ENCODE data around the gene GSE1.

The GSE1 gene

DNA sequence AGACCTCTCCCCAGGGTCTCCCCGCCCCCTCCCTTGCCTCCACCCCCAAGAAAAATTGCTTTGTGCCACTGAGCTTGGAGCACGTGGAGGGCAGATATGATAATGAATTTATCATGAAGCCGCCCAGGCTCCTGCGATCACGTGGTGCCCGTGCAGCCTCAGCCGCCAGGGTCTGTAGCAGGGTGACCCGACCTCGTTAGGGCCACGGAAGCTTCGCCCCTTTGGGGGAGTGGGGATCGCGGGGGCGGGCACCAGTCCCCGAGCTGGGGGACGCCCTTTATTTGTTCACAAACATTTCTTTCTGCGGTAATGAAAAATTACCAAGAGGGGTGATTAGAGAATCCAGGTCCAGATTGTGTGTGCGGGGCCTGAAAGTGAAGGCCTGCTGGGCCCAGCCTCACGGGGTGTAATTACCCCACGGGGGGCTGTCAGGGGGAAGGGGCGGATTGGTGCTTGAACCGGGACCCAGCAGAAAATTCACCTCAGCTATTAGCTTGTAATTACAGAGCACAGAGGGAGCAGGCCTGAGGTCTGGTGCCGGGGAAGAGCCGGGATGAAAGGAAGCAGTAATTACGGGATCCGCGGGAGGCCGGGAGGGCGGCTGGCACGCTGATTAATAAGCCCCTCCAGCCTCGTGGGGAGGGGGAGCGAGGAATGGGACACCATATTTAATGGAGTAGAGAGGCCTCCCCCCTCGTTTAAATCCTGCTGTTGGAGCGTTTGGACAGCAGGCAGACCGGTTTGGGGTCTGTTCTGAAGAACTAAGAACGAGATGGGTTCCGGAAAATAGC lies 13.3 kb downstream of the GSE1 start:
- H3K4me1 ChIP-seq (ENCODE audit: control insufficient read depth, insufficient read depth, low read length, poor library complexity, severe bottlenecking): no peaks in the 10 kb centered on the region

DNA sequence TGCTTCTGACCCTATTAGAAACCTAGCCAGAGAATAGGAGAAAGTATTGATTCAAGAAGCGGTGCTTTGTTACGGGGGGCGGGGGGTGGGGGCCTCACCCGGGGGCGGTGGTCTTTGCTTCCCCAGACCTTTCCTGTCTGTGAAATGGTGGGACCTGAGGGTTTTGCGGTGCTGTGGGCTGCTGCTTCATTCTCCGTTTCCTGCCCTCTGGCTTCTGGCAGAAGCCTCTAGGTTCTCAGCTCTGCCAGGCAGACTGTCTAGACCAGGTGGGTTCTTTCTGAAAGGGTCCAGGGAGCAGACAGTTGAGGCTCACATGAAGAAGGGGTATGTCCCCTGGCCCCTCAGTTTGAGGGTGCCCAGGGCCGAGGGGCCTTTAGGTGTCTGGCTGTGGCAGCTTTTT lies 14.0 kb downstream of the GSE1 start:
- H3K36me3 ChIP-seq (ENCODE audit: control insufficient read depth, insufficient read depth, low read length): no peaks in the 10 kb centered on the region
- no peaks in the 10 kb centered on the region for H3K27me3 ChIP-seq (replicated peaks; ENCODE audit: control insufficient read depth, insufficient read depth, low read length, poor library complexity, severe bottlenecking)
- no peak overlapping the region for H3K27ac ChIP-seq (ENCODE audit: insufficient read depth, low read length, poor library complexity, severe bottlenecking)
- DNase-seq: no peak
- H3K4me3 ChIP-seq (ENCODE audit: insufficient read depth, low read depth, low read length, poor library complexity, severe bottlenecking): no peak overlapping the region
- no peaks in the 10 kb centered on the region for H3K4me1 ChIP-seq (ENCODE audit: control insufficient read depth, insufficient read depth, low read length, poor library complexity, severe bottlenecking)
- H3K9me3 ChIP-seq (ENCODE audit: control insufficient read depth, low read length): peaks cover 6% of the 10 kb centered on the region

More for the DNA sequence above, 13.3 kb downstream of the GSE1 start:
- Histone ChIP-seq H3K9me3 (ENCODE audit: control insufficient read depth, low read length) (peaks cover 6% of the 10 kb centered on the region), H3K36me3 (ENCODE audit: control insufficient read depth, insufficient read depth, low read length) (no peaks in the 10 kb centered on the region), H3K27me3 (replicated peaks; ENCODE audit: control insufficient read depth, insufficient read depth, low read length, poor library complexity, severe bottlenecking) (no peaks in the 10 kb centered on the region), H3K4me3 (ENCODE audit: insufficient read depth, low read depth, low read length, poor library complexity, severe bottlenecking) (no peak overlapping the region), H3K27ac (ENCODE audit: insufficient read depth, low read length, poor library complexity, severe bottlenecking) (no peak overlapping the region)
- no peak for DNase-seq

DNA sequence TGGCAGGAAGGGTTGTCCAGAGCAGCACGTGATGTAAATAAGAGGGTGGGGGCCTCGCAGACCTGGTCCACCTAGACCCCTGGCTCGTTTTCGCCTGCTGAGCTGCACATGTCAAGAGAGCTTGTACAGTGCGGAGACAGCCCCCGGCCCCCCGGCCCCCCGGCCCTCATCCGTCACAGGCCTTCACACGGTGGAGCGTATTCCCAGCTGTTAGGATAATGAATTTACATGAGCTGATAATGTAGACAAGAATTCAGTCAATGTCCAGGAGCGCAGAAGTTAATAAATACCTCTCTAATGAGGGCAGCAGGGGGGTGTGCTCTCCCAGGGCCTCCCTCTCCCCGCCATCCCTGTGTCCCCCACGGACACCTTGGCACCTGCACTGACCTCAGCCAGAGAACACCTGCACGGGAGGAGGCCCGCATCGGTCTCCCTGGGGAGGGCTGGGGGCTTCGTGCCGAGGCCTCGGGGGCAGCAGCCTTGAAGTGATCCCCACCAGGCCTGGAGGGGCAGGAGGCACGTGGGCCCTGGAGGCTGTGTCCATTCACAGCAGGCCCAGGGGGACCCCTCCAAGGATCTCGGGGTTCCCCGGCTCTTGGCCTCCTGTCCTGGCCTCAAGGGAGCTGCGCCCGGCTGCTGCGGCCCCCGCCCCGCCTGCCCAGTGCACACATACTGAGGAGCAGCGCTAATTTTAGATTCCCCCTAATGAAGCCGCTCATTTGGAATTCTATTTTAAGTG lies 14.6 kb downstream of the GSE1 start:
- Histone ChIP-seq H3K4me1 (ENCODE audit: control insufficient read depth, insufficient read depth, low read length, poor library complexity, severe bottlenecking) (no peaks in the 10 kb centered on the region), H3K27ac (ENCODE audit: insufficient read depth, low read length, poor library complexity, severe bottlenecking) (no peak overlapping the region), H3K27me3 (replicated peaks; ENCODE audit: control insufficient read depth, insufficient read depth, low read length, poor library complexity, severe bottlenecking) (no peaks in the 10 kb centered on the region), H3K4me3 (ENCODE audit: insufficient read depth, low read depth, low read length, poor library complexity, severe bottlenecking) (no peak overlapping the region), H3K9me3 (ENCODE audit: control insufficient read depth, low read length) (peaks cover 6% of the 10 kb centered on the region), H3K36me3 (ENCODE audit: control insufficient read depth, insufficient read depth, low read length) (no peaks in the 10 kb centered on the region)
- DNase-seq: no peak

DNA sequence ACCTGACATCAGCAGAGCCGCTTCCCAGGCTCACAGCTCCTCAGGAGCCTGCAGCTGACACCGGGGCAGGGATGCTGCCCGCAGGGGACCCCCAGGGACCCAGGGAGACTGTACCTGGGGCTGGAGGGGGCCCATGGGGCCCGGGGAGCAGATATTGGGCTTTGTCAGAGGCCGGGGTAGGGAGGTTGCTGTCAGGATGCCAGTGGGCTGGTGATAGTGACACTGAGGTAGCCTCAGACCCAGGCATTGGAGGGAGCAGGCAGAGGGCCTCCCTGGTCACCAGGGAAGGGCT lies 15.1 kb downstream of the GSE1 start:
- H3K27ac ChIP-seq (ENCODE audit: insufficient read depth, low read length, poor library complexity, severe bottlenecking): no peak overlapping the region

DNA sequence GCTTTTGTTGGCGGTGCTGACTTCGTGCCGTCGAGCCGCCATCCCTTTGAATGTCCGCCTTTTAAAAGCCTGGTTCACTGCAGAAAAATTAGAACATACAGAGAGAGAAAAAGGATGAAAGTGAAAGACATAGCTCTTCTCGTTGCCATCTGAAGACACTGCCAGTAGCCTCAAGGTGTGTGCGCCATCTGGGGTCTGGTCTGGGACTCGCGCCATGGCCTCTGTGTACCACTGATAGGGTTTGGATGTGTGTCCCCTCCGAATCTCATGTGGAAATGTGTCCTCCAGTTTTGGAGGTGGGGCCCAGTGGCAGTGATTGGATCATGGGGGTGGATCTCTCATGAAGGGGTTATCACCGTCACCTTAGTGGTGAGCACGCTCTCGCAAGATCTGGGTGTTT lies 15.5 kb downstream of the GSE1 start:
- Histone ChIP-seq H3K27ac (ENCODE audit: insufficient read depth, low read length, poor library complexity, severe bottlenecking) (no peak overlapping the region), H3K27me3 (replicated peaks; ENCODE audit: control insufficient read depth, insufficient read depth, low read length, poor library complexity, severe bottlenecking) (no peaks in the 10 kb centered on the region), H3K4me1 (ENCODE audit: control insufficient read depth, insufficient read depth, low read length, poor library complexity, severe bottlenecking) (no peaks in the 10 kb centered on the region)

More for the DNA sequence above, 15.1 kb downstream of the GSE1 start:
- H3K4me3 ChIP-seq (ENCODE audit: insufficient read depth, low read depth, low read length, poor library complexity, severe bottlenecking): no peak overlapping the region
- H3K27me3 ChIP-seq (replicated peaks; ENCODE audit: control insufficient read depth, insufficient read depth, low read length, poor library complexity, severe bottlenecking): no peaks in the 10 kb centered on the region
- H3K36me3 ChIP-seq (ENCODE audit: control insufficient read depth, insufficient read depth, low read length): no peaks in the 10 kb centered on the region
- no peaks in the 10 kb centered on the region for H3K4me1 ChIP-seq (ENCODE audit: control insufficient read depth, insufficient read depth, low read length, poor library complexity, severe bottlenecking)
- DNase-seq: no peak
- H3K9me3 ChIP-seq (ENCODE audit: control insufficient read depth, low read length): peaks cover 6% of the 10 kb centered on the region

DNA sequence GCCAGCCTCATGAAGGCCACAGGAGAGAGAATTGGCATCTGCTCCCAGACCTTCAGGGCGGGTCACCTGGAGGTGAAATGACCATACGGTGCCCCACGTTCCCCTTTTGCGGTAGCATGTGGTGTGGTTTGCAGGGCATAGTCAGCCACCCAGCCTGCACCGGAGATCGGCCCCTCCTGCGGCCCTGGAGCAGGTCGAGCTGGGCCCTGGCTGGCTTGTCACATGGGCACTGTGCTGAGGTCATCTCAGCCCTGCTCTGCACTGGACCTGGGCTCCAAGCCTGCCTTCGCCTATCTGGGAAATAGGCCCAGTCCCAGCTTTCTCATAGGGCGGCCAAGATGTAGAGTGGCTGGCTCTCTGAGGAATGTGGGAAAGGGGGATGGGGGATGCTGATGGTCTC lies 16.2 kb downstream of the GSE1 start:
- Histone ChIP-seq H3K27ac (ENCODE audit: insufficient read depth, low read length, poor library complexity, severe bottlenecking) (no peak overlapping the region), H3K9me3 (ENCODE audit: control insufficient read depth, low read length) (peaks cover 6% of the 10 kb centered on the region), H3K36me3 (ENCODE audit: control insufficient read depth, insufficient read depth, low read length) (no peaks in the 10 kb centered on the region), H3K4me3 (ENCODE audit: insufficient read depth, low read depth, low read length, poor library complexity, severe bottlenecking) (no peak overlapping the region), H3K27me3 (replicated peaks; ENCODE audit: control insufficient read depth, insufficient read depth, low read length, poor library complexity, severe bottlenecking) (no peaks in the 10 kb centered on the region), H3K4me1 (ENCODE audit: control insufficient read depth, insufficient read depth, low read length, poor library complexity, severe bottlenecking) (no peaks in the 10 kb centered on the region)
- DNase-seq: no peak

More for the DNA sequence above, 15.5 kb downstream of the GSE1 start:
- no peak for DNase-seq
- no peak overlapping the region for H3K4me3 ChIP-seq (ENCODE audit: insufficient read depth, low read depth, low read length, poor library complexity, severe bottlenecking)
- no peaks in the 10 kb centered on the region for H3K36me3 ChIP-seq (ENCODE audit: control insufficient read depth, insufficient read depth, low read length)
- peaks cover 6% of the 10 kb centered on the region for H3K9me3 ChIP-seq (ENCODE audit: control insufficient read depth, low read length)

DNA sequence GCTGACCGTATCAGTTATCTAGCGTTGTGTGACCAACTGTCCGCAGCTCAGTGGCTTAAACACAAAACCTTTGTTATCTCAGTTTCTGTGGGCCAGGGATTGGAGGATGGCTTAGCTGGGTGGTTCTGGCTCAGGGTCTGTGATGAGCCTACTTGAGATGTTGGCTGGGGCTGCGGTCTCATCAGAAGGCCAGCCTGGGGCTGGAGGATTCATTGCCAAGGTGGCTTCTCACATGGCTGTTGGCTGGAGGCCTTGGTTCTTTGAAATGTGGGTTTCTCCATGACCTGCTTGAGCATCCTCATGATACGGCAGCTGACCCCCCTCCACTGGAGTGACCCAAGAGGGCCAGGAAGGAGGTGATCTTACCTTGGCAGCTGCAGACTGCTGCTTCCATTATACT lies 16.7 kb downstream of the GSE1 start:
- Histone ChIP-seq H3K4me3 (ENCODE audit: insufficient read depth, low read depth, low read length, poor library complexity, severe bottlenecking) (no peak overlapping the region), H3K9me3 (ENCODE audit: control insufficient read depth, low read length) (peaks cover 6% of the 10 kb centered on the region), H3K4me1 (ENCODE audit: control insufficient read depth, insufficient read depth, low read length, poor library complexity, severe bottlenecking) (no peaks in the 10 kb centered on the region), H3K27me3 (replicated peaks; ENCODE audit: control insufficient read depth, insufficient read depth, low read length, poor library complexity, severe bottlenecking) (no peaks in the 10 kb centered on the region), H3K36me3 (ENCODE audit: control insufficient read depth, insufficient read depth, low read length) (peaks cover under 1% of the 10 kb centered on the region), H3K27ac (ENCODE audit: insufficient read depth, low read length, poor library complexity, severe bottlenecking) (no peak overlapping the region)
- no peak for DNase-seq

DNA sequence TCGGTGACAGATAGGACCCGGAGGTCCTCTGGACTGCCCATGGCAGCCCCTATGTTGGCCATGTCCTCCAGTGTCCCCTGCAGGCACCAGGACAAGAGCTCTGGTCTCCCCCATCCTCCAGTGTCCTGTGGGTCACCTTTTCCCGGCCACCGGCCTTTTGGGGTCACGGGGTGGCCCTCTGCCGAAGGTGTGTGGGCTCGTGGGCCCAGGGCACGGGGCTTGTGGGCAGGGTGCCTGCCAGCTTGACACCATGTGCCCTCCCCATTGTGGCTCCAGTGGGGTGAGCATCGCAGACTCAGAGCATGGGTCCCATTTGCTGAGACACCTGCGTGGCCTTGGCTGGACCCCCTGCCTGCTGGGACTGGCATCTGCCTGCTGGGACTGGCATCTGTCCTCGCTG lies 18.1 kb downstream of the GSE1 start:
- no peaks in the 10 kb centered on the region for H3K27me3 ChIP-seq (replicated peaks; ENCODE audit: control insufficient read depth, insufficient read depth, low read length, poor library complexity, severe bottlenecking)
- no peak overlapping the region for H3K27ac ChIP-seq (ENCODE audit: insufficient read depth, low read length, poor library complexity, severe bottlenecking)
- no peak overlapping the region for H3K4me3 ChIP-seq (ENCODE audit: insufficient read depth, low read depth, low read length, poor library complexity, severe bottlenecking)
- peaks cover 6% of the 10 kb centered on the region for H3K9me3 ChIP-seq (ENCODE audit: control insufficient read depth, low read length)
- no peaks in the 10 kb centered on the region for H3K4me1 ChIP-seq (ENCODE audit: control insufficient read depth, insufficient read depth, low read length, poor library complexity, severe bottlenecking)
- no peak for DNase-seq
- H3K36me3 ChIP-seq (ENCODE audit: control insufficient read depth, insufficient read depth, low read length): peaks cover 5% of the 10 kb centered on the region

DNA sequence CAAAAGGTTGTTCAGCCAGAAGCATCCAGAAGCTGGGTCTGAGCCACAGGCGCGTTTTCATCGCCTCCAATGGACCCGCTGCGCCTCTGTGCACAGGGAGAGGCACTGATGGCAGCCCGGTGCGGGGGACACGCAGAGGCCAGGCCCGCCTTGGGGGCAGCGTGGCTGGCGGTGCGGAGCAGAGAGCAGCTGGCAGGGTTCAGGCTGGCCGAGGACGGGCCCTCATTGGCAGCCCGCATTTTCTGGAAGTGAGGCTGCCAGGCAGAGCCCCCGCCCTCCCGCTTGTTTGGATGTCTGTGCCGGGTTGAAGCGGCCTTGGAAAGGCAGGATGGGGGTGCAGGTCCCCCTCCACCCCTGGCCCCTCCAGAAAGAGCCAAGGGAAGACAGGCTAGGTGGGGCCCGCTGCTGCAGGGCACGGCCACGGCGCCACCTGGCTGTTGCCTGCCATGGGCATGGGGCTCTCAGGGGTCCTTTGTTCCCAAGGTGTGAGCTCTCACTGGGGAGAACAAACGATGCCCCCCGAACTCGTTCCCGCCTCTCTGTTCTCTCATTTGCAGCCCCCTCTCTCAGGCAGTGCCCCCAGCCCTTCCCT lies 18.8 kb downstream of the GSE1 start:
- no peaks in the 10 kb centered on the region for H3K4me1 ChIP-seq (ENCODE audit: control insufficient read depth, insufficient read depth, low read length, poor library complexity, severe bottlenecking)
- peaks cover 5% of the 10 kb centered on the region for H3K36me3 ChIP-seq (ENCODE audit: control insufficient read depth, insufficient read depth, low read length)

More for the DNA sequence above, 18.8 kb downstream of the GSE1 start:
- no peak overlapping the region for H3K27ac ChIP-seq (ENCODE audit: insufficient read depth, low read length, poor library complexity, severe bottlenecking)
- no peak for DNase-seq
- no peak overlapping the region for H3K4me3 ChIP-seq (ENCODE audit: insufficient read depth, low read depth, low read length, poor library complexity, severe bottlenecking)
- no peaks in the 10 kb centered on the region for H3K27me3 ChIP-seq (replicated peaks; ENCODE audit: control insufficient read depth, insufficient read depth, low read length, poor library complexity, severe bottlenecking)
- H3K9me3 ChIP-seq (ENCODE audit: control insufficient read depth, low read length): peaks cover 6% of the 10 kb centered on the region

Measured in effector memory CD4-positive, alpha-beta T cell (primary cell).